GM19328 (cell line): Measurements from ENCODE around the gene CEP70.
"Not testable (repeated sequence)": the region's sequence is repeated elsewhere in the genome, so short reads cannot be mapped to it uniquely, and the experiment has no call there.

Experiments
- ATAC-seq: cut with Tn5 transposase; IDR thresholded peaks from one replicate; pipeline ENCODE4 v1.9.1; 2021; ENCODE audit warnings: mild to moderate bottlenecking, moderate library complexity; ENCODE audit not compliant: unreplicated experiment

The CEP70 gene

GRCh38 chr3:138594150-138594934 lies at the start of gene CEP70:
Gene CEP70 (minus strand): TSS chr3:138594260. CDS start chr3:138572927, 21,333 bp downstream.
- peak; percentile 88 for ATAC-seq

GRCh38 chr3:138642927-138643253 lies 48.8 kb upstream of the CEP70 start:
- ATAC-seq = no peak

GRCh38 chr3:138642226-138642926 lies 48.3 kb upstream of the CEP70 start:
- ATAC-seq = no peak

- ATAC-seq = no peak
Measured at GRCh38 chr3:138640537-138640936, 46.5 kb upstream of the CEP70 start.

GRCh38 chr3:138638641-138639040 lies 44.6 kb upstream of the CEP70 start:
- ATAC-seq = no peak

GRCh38 chr3:138629526-138629925 lies 35.5 kb upstream of the CEP70 start:
- no peak for ATAC-seq

GRCh38 chr3:138625707-138626365 lies 31.8 kb upstream of the CEP70 start:
- no peak for ATAC-seq

- ATAC-seq = no peak
Measured at GRCh38 chr3:138624518-138624917, 30.5 kb upstream of the CEP70 start.

- no peak for ATAC-seq
Measured at GRCh38 chr3:138620431-138620830, 26.4 kb upstream of the CEP70 start.

- no peak for ATAC-seq
Measured at GRCh38 chr3:138615462-138615861, 21.4 kb upstream of the CEP70 start.

GRCh38 chr3:138609898-138610266 lies 15.8 kb upstream of the CEP70 start:
- ATAC-seq = no peak

- ATAC-seq = peak; percentile 60
Measured at GRCh38 chr3:138608322-138609135, 14.5 kb upstream of the CEP70 start, which contains the start of gene FAIM. Gene FAIM (plus strand): TSS chr3:138608771. CDS start chr3:138619727, 10,956 bp downstream.

GRCh38 chr3:138604106-138604595 lies 10.1 kb upstream of the CEP70 start:
- not testable (repeated sequence) for ATAC-seq

GRCh38 chr3:138601661-138602060 lies 7.6 kb upstream of the CEP70 start:
- ATAC-seq = not testable (repeated sequence)

- no peak for ATAC-seq
Measured at GRCh38 chr3:138600100-138600745, 6.2 kb upstream of the CEP70 start.

- ATAC-seq = no peak
Measured at GRCh38 chr3:138598534-138598933, 4.5 kb upstream of the CEP70 start.

- ATAC-seq = not testable (repeated sequence)
Measured at GRCh38 chr3:138597186-138597976, 3.3 kb upstream of the CEP70 start.

- no peak for ATAC-seq
Measured at GRCh38 chr3:138594935-138595610, 1.0 kb upstream of the CEP70 start.
